Activated T-cell treated with anti-CD3 and anti-CD28 coated beads, Interleukin-2, amount 50 U/mL, for 4 hours (primary cell): ENCODE measurements around the gene ZMYM4. TPM values are rescaled to one million over a fixed set of nuclear protein-coding genes. Genes with fewer than 3 reads are reported as not detected.
"Not testable (repeated sequence)": the region's sequence is repeated elsewhere in the genome, so short reads cannot be mapped to it uniquely, and the experiment has no call there.

Experiments used
- ATAC-seq, 2 donors: fragments of 200-7000 bp; cut with Tn5 transposase; one replicate each; pipeline ENCODE4 v1.10.0; 2021
- DNase-seq: peaks from one replicate; pipeline ENCODE4 v3.0.0-alpha.2; 2020
- H3K27me3 Mint-ChIP-seq: one replicate; pipeline ENCODE4 v1.8.0; 2021; ENCODE audit warnings: low read depth, mixed read lengths
- H3K36me3 Mint-ChIP-seq: one replicate; pipeline ENCODE4 v1.8.0; 2022; ENCODE audit warnings: mixed read lengths; ENCODE audit not compliant: insufficient read depth
- H3K4me1 Mint-ChIP-seq: one replicate; pipeline ENCODE4 v1.8.0; 2021; ENCODE audit warnings: low read depth, mixed read lengths
- H3K4me3 Mint-ChIP-seq: one replicate; pipeline ENCODE4 v1.8.0; 2021; ENCODE audit warnings: mild to moderate bottlenecking, moderate library complexity, mixed read lengths
- H3K9me3 Mint-ChIP-seq: one replicate; pipeline ENCODE4 v1.8.0; 2021; ENCODE audit warnings: mixed read lengths
- total RNA-seq, 3 donors: library from RNA; stranded (reverse); gene quantifications; one replicate each; pipeline ENCODE4 v1.2.1, GENCODE V29; 2021

ZMYM4 gene
- 10 to 100 TPM; 24.2 to 28.9 (median 26.0) TPM for total RNA-seq

- DNase-seq = peak; percentile 85
- peaks cover 4% of the 10 kb centered on the region for H3K27me3 Mint-ChIP-seq
- H3K4me1 Mint-ChIP-seq = peaks cover 29% of the 10 kb centered on the region
Observed at GRCh38 chr1:35268282-35269200, at the start of gene ZMYM4. ZMYM4 (plus strand) TSS chr1:35268709; CDS start chr1:35269047, 338 bp downstream.

GRCh38 chr1:35220976-35221375 lies 47.5 kb upstream of the ZMYM4 start:
- Mint-ChIP-seq H3K9me3 (no peaks in the 10 kb centered on the region), H3K36me3 (no peaks in the 10 kb centered on the region), H3K4me3 (no peak overlapping the region), H3K27me3 (no peaks in the 10 kb centered on the region), H3K4me1 (no peaks in the 10 kb centered on the region)
- DNase-seq (no peak), ATAC-seq (peak; percentile 57 to 69)

More at GRCh38 chr1:35268282-35269200, at the start of gene ZMYM4:
- H3K9me3 Mint-ChIP-seq = no peaks in the 10 kb centered on the region
- H3K4me3 Mint-ChIP-seq = peak within 1 kb of the TSS; percentile 89
- peak; percentile 93 to 95 for ATAC-seq
- H3K36me3 Mint-ChIP-seq = peaks cover 7% of the 10 kb centered on the region

- no peaks in the 10 kb centered on the region for H3K4me1 Mint-ChIP-seq
- H3K27me3 Mint-ChIP-seq = no peaks in the 10 kb centered on the region
- DNase-seq = no peak
- no peak for ATAC-seq
- H3K36me3 Mint-ChIP-seq = no peaks in the 10 kb centered on the region
- no peak overlapping the region for H3K4me3 Mint-ChIP-seq
- no peaks in the 10 kb centered on the region for H3K9me3 Mint-ChIP-seq
Observed at GRCh38 chr1:35222322-35223083, 46.0 kb upstream of the ZMYM4 start.

GRCh38 chr1:35223084-35223630 lies 45.4 kb upstream of the ZMYM4 start:
- Mint-ChIP-seq H3K36me3 (no peaks in the 10 kb centered on the region), H3K9me3 (no peaks in the 10 kb centered on the region), H3K4me1 (no peaks in the 10 kb centered on the region), H3K27me3 (no peaks in the 10 kb centered on the region), H3K4me3 (no peak overlapping the region)
- DNase-seq (no peak), ATAC-seq (no peak)

GRCh38 chr1:35226546-35226945 lies 42.0 kb upstream of the ZMYM4 start:
- Mint-ChIP-seq H3K4me3 (no peak overlapping the region), H3K36me3 (no peaks in the 10 kb centered on the region), H3K9me3 (no peaks in the 10 kb centered on the region), H3K27me3 (peaks cover 3% of the 10 kb centered on the region), H3K4me1 (peaks cover 5% of the 10 kb centered on the region)
- no peak for ATAC-seq
- no peak for DNase-seq

- Mint-ChIP-seq H3K9me3 (no peaks in the 10 kb centered on the region), H3K4me3 (no peak overlapping the region), H3K36me3 (no peaks in the 10 kb centered on the region), H3K27me3 (peaks cover 3% of the 10 kb centered on the region), H3K4me1 (peaks cover 5% of the 10 kb centered on the region)
- no peak for ATAC-seq
- no peak for DNase-seq
Observed at GRCh38 chr1:35229587-35230360, 38.7 kb upstream of the ZMYM4 start.

GRCh38 chr1:35231287-35231686 lies 37.2 kb upstream of the ZMYM4 start:
- H3K4me3 Mint-ChIP-seq = no peak overlapping the region
- H3K4me1 Mint-ChIP-seq = peaks cover 5% of the 10 kb centered on the region
- H3K36me3 Mint-ChIP-seq = no peaks in the 10 kb centered on the region
- DNase-seq (no peak), ATAC-seq (no peak)
- H3K27me3 Mint-ChIP-seq = peaks cover 3% of the 10 kb centered on the region
- no peaks in the 10 kb centered on the region for H3K9me3 Mint-ChIP-seq

- not testable (repeated sequence) for H3K27me3 Mint-ChIP-seq, H3K36me3 Mint-ChIP-seq, H3K4me3 Mint-ChIP-seq, DNase-seq, H3K4me1 Mint-ChIP-seq, ATAC-seq, H3K9me3 Mint-ChIP-seq
Observed at GRCh38 chr1:35236772-35237171, 31.7 kb upstream of the ZMYM4 start.

- Mint-ChIP-seq H3K4me3 (no peak overlapping the region), H3K36me3 (no peaks in the 10 kb centered on the region), H3K9me3 (no peaks in the 10 kb centered on the region), H3K4me1 (no peaks in the 10 kb centered on the region), H3K27me3 (no peaks in the 10 kb centered on the region)
- DNase-seq = no peak
- no peak for ATAC-seq
Observed at GRCh38 chr1:35243691-35244090, 24.8 kb upstream of the ZMYM4 start.

GRCh38 chr1:35247256-35247655 lies 21.3 kb upstream of the ZMYM4 start:
- Mint-ChIP-seq H3K4me1 (no peaks in the 10 kb centered on the region), H3K36me3 (no peaks in the 10 kb centered on the region), H3K9me3 (no peaks in the 10 kb centered on the region), H3K4me3 (no peak overlapping the region), H3K27me3 (peaks cover 7% of the 10 kb centered on the region)
- DNase-seq = no peak
- ATAC-seq = no peak

- ATAC-seq = no peak
- no peak overlapping the region for H3K4me3 Mint-ChIP-seq
Observed at GRCh38 chr1:35253941-35254340, 14.6 kb upstream of the ZMYM4 start.

GRCh38 chr1:35255276-35255675 lies 13.2 kb upstream of the ZMYM4 start:
- no peaks in the 10 kb centered on the region for H3K36me3 Mint-ChIP-seq
- no peak for DNase-seq
- H3K9me3 Mint-ChIP-seq = no peaks in the 10 kb centered on the region
- H3K4me3 Mint-ChIP-seq = no peak overlapping the region
- ATAC-seq = no peak
- H3K4me1 Mint-ChIP-seq = no peaks in the 10 kb centered on the region
- H3K27me3 Mint-ChIP-seq = peaks cover 2% of the 10 kb centered on the region

More at GRCh38 chr1:35253941-35254340, 14.6 kb upstream of the ZMYM4 start:
- H3K36me3 Mint-ChIP-seq = no peaks in the 10 kb centered on the region
- H3K9me3 Mint-ChIP-seq = no peaks in the 10 kb centered on the region
- H3K27me3 Mint-ChIP-seq = peaks cover 7% of the 10 kb centered on the region
- no peaks in the 10 kb centered on the region for H3K4me1 Mint-ChIP-seq
- no peak for DNase-seq

- Mint-ChIP-seq H3K9me3 (no peaks in the 10 kb centered on the region), H3K36me3 (no peaks in the 10 kb centered on the region), H3K4me1 (no peaks in the 10 kb centered on the region), H3K4me3 (no peak overlapping the region), H3K27me3 (peaks cover 2% of the 10 kb centered on the region)
- ATAC-seq (no peak), DNase-seq (no peak)
Observed at GRCh38 chr1:35259561-35259960, 8.9 kb upstream of the ZMYM4 start.
